ENCODE measurements around the gene NTN5. TPM values are rescaled to one million over a fixed set of nuclear protein-coding genes. Genes with fewer than 3 reads are reported as not detected.
A peak's percentile ranks its signal among the peaks of the same experiment; 100 is the strongest.

NTN5 gene
- total and polyA plus RNA-seq, 8 donors, result 0.12 to 1.8 (median 0.25) TPM; not detected in 1

DNA sequence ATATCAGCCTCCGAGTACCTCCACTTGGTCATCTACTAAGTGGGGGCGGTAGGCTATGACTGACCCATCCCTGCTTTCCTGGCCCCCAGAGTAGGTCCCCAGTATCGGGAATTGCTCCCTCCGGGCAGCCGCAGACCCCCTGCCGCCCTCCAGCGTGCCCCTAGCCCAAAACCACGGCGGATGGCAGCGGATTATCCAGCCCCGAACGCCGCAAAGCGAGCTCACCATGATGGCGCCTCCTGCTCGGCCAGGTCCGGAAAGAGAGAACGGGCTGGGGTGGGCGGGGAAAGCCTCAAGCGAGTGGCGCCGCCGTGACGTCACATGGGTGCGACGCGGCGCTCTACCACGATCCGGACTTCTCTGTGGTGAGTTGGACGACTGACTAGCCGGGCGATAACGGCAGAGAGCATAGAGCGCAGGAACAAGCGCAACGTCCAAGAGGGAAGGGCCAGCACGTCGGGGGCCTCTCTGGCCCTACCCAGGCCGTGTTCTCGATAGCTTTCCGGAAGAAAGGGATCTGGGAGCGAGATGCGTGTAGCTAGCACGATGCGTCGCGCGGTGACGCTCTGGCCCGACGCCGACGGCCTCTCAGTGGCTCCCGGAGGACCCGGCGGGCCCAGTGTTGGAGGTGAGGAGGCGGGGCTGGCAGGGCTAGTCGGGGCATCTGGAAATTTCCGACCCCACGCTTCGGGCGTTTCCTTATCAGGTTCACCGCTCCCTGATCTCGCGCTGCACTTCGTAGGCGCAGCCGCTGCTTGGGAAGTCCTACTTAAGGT, 53.7 kb downstream of the NTN5 start, which contains the start of the genes RPL18 and SPHK2:
Gene RPL18, minus strand, starts transcription at position 263 of the 776 bp plus-strand sequence. Its CDS starts 35 bp downstream, at position 228.
Gene SPHK2, plus strand, starts transcription at position 591 of the 776 bp plus-strand sequence. CDS start 1,009 bp downstream, outside the sequence.
- H3K36me3 ChIP-seq, result peaks cover 0 to 24% (median 22%) of the 10 kb centered on the region in 3 donors
- peak within 1 kb of the TSS; percentile 73 to 89 (median 80) for H3K27ac ChIP-seq
- DNase-seq, result peak; percentile 97 to 99 (median 98)
- peak; percentile 83 to 88 (median 86) for ATAC-seq
- WGBS, 2 donors, result 0% methylated on average over 67 to 69 of the region's 69 CpGs
- no peaks in the 10 kb centered on the region for H3K9me3 ChIP-seq
- H3K4me1 ChIP-seq, result peaks cover 8 to 31% (median 12%) of the 10 kb centered on the region in 3 donors
- no peaks in the 10 kb centered on the region for H3K27me3 ChIP-seq
- H3K4me3 ChIP-seq, result peak within 1 kb of the TSS; percentile 63 to 93 (median 76)
- TF ChIP-seq, protein P1, sequence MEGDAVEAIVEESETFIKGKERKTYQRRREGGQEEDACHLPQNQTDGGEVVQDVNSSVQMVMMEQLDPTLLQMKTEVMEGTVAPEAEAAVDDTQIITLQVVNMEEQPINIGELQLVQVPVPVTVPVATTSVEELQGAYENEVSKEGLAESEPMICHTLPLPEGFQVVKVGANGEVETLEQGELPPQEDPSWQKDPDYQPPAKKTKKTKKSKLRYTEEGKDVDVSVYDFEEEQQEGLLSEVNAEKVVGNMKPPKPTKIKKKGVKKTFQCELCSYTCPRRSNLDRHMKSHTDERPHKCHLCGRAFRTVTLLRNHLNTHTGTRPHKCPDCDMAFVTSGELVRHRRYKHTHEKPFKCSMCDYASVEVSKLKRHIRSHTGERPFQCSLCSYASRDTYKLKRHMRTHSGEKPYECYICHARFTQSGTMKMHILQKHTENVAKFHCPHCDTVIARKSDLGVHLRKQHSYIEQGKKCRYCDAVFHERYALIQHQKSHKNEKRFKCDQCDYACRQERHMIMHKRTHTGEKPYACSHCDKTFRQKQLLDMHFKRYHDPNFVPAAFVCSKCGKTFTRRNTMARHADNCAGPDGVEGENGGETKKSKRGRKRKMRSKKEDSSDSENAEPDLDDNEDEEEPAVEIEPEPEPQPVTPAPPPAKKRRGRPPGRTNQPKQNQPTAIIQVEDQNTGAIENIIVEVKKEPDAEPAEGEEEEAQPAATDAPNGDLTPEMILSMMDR (IDR thresholded peaks at IDR 0.05), result no peak
- FAIRE-seq, result peak; percentile 75
- intact Hi-C loops (cut with DNase I), result no loop called here

DNA sequence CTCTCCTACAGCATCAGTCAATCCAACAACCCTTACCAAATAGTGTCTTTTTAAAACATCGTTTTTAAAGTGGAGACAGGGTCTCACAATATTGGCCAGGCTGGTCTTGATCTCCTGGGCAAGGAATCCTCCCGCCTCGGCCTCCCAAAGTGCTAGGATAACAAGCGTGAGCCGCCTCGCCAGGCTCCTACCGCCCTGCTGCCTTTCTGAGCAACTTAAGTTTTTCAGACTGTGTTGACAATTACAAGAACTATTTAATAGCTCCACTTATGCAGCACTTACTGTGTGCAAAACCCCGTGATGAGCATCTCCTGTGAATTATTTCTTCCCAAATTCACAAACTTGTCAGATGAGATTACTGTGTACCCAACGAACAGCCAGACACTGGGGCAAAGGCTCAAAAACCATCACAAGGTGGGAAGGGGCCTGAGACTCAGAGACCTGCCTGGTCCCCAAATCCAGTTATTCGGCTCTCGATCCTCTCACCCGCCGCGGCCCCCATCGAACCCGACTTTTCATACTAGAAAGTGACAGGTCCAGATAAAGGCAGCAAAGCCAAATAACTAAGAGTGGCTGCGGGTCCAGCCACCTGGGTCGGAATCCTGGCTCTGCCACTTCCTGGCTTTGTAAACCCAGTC, 54.4 kb downstream of the NTN5 start:
- H3K36me3 ChIP-seq, result peaks cover 0 to 24% (median 22%) of the 10 kb centered on the region in 3 donors
- ATAC-seq (no peak), FAIRE-seq (no peak), DNase-seq (peak in 4 of 6 donors; percentile 8 to 78 (median 62))
- no peaks in the 10 kb centered on the region for H3K27me3 ChIP-seq
- peak overlapping the region; percentile 56 to 89 (median 80) for H3K27ac ChIP-seq
- H3K4me1 ChIP-seq, result peaks cover 8 to 27% (median 12%) of the 10 kb centered on the region in 3 donors
- 1% methylated on average over 18 of the region's 18 CpGs for WGBS, 2 donors
- no peaks in the 10 kb centered on the region for H3K9me3 ChIP-seq
- TF ChIP-seq, protein P1 (IDR thresholded peaks at IDR 0.05), result no peak
- intact Hi-C loops (cut with DNase I), result no loop called here
- peak overlapping the region; percentile 63 to 93 (median 76) for H3K4me3 ChIP-seq

DNA sequence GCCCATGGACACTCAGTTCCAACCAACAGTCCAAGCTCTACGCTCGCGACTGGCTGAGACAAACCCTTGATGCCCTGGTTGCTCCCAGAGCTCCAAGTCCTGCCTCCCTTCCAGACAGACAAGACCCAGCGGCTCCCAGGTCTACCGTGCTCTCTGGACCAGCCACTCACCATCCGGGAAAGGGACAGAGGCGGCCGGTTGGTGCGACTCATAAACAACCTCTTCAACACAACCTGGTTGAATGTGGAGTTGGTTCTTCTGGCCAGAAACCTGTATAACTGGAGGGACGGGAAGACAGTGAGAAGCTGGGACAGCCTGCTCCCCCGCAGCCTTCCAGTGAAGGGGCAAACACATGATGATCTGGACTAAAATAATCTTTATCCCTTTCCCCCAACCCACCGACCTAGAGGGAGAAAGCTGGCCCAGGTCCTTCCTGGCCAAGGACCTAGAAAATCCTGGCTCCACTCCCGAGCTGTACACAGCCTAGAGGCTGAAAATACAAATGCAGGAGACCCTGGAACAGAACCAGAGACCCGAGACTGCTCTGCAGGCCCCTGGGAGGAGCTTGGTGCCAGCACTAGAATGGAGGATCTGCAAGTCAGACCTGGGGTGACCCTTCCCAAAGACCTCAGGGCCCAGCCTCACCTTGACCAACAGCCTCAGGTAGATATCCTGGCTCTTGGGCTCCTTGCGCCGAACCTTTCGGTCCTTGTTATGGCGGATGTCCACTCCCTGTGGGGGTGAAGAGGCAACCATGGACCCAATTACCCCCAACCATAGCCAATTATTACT, 55.5 kb downstream of the NTN5 start:
- H3K9me3 ChIP-seq, result no peaks in the 10 kb centered on the region
- H3K4me3 ChIP-seq, result peak overlapping the region; percentile 63 to 93 (median 76)
- TF ChIP-seq, protein P1 (IDR thresholded peaks at IDR 0.05), result no peak
- no peak for ATAC-seq
- DNase-seq, result peak in 4 of 6 donors; percentile 35 to 60 (median 48)
- H3K36me3 ChIP-seq, result peaks cover 0 to 24% (median 22%) of the 10 kb centered on the region in 3 donors
- H3K27ac ChIP-seq, result no peak overlapping the region
- peaks cover 8 to 22% (median 12%) of the 10 kb centered on the region in 3 donors for H3K4me1 ChIP-seq
- WGBS, 2 donors, result 38 to 45% methylated on average over 18 of the region's 18 CpGs
- FAIRE-seq, result no peak
- no peaks in the 10 kb centered on the region for H3K27me3 ChIP-seq
- intact Hi-C loops (cut with DNase I), result no loop called here

DNA sequence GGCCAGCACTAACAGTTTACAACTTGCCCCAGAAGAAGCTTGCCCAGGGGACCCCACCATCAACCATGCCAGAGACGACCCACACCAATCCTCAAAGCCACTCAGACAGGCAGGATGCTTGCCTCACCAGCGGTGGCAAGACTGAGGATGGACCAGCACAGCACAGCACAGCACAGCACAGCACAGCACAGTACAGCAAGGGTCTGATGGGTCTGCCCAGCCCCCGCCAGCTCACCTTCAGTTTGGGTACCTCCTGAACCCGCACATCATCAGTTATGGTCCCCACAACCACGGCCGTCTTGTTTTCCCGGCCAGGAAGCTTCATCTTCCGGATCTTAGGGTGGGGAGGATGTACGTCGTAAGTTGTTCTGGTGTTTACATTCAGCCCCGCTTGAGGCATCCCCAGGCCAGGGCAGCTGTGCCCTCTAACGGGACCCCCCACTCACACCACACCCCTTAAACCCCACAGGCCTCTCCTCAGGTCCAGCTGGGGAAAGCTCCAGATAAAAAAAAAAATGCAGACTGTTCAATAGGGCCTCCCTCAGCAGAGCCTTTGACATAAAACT, 56.2 kb downstream of the NTN5 start:
- TF ChIP-seq, protein P1 (IDR thresholded peaks at IDR 0.05), result no peak
- peak in 2 of 6 donors; percentile 40 to 71 for DNase-seq
- no peaks in the 10 kb centered on the region for H3K27me3 ChIP-seq
- peaks cover 0 to 24% (median 22%) of the 10 kb centered on the region in 3 donors for H3K36me3 ChIP-seq
- peaks cover 8 to 22% (median 12%) of the 10 kb centered on the region in 3 donors for H3K4me1 ChIP-seq
- 75 to 76% methylated on average over 12 of the region's 12 CpGs for WGBS, 2 donors
- H3K27ac ChIP-seq, result no peak overlapping the region
- peak overlapping the region in 1 of 4 donors; percentile 68 for H3K4me3 ChIP-seq
- ATAC-seq, result no peak
- FAIRE-seq, result no peak
- intact Hi-C loops (cut with DNase I), result no loop called here
- H3K9me3 ChIP-seq, result no peaks in the 10 kb centered on the region
